Endothelial cell (in vitro differentiated cells): ENCODE data around the gene MYOF. TPM values are rescaled to one million over a fixed set of nuclear protein-coding genes. Genes with fewer than 3 reads are reported as not detected.

Experiments
- DNase-seq: peaks from one replicate; pipeline ENCODE4 v3.0.0; 2021; ENCODE audit warnings: low spot score
- H3K27ac Mint-ChIP-seq: one replicate; pipeline ENCODE4 v1.8.0; 2021; ENCODE audit warnings: mixed read lengths, inconsistent platforms; ENCODE audit not compliant: unreplicated experiment
- H3K27me3 Mint-ChIP-seq: one replicate; pipeline ENCODE4 v1.8.0; 2021; ENCODE audit warnings: mild to moderate bottlenecking, moderate library complexity, mixed read lengths, inconsistent platforms; ENCODE audit not compliant: unreplicated experiment
- H3K36me3 Mint-ChIP-seq: one replicate; pipeline ENCODE4 v1.8.0; 2021; ENCODE audit warnings: mild to moderate bottlenecking, low read depth, mixed read lengths, inconsistent platforms; ENCODE audit not compliant: unreplicated experiment
- H3K4me1 Mint-ChIP-seq: one replicate; pipeline ENCODE4 v1.8.0; 2021; ENCODE audit warnings: mild to moderate bottlenecking, mixed read lengths, inconsistent platforms; ENCODE audit not compliant: unreplicated experiment
- H3K4me3 Mint-ChIP-seq: one replicate; pipeline ENCODE4 v1.8.0; 2021; ENCODE audit warnings: mild to moderate bottlenecking, mixed read lengths, inconsistent platforms; ENCODE audit not compliant: unreplicated experiment
- H3K9me3 Mint-ChIP-seq: one replicate; pipeline ENCODE4 v1.8.0; 2021; ENCODE audit warnings: mixed read lengths, inconsistent platforms; ENCODE audit not compliant: unreplicated experiment
- CTCF ChIP-seq: fragments of 200-600 bp; sonication (generic); IDR thresholded peaks from one replicate; pipeline ENCODE4 v1.5.0; 2021; ENCODE audit warnings: antibody characterized with exemption; ENCODE audit not compliant: unreplicated experiment
- total RNA-seq: library from RNA; stranded (reverse); fragmentation: NEBNext Ultra II Directional; extraction: Animal tissue kit (Norgen Biotek cat#: 25700); gene quantifications from one replicate; pipeline ENCODE4 v1.2.1, GENCODE V29; 2021; ENCODE audit not compliant: unreplicated experiment

The MYOF gene
- total RNA-seq, 1 donor from 2014 or later, result 12.4 TPM

- H3K4me1 Mint-ChIP-seq, result peaks cover 4% of the 10 kb centered on the region
- no peak for TF ChIP-seq CTCF
- no peak for DNase-seq
- no peak overlapping the region for H3K27ac Mint-ChIP-seq
- no peaks in the 10 kb centered on the region for H3K9me3 Mint-ChIP-seq
- H3K27me3 Mint-ChIP-seq, result no peaks in the 10 kb centered on the region
- H3K36me3 Mint-ChIP-seq, result peaks cover 3% of the 10 kb centered on the region
- no peak overlapping the region for H3K4me3 Mint-ChIP-seq
Measured at GRCh38 chr10:93266858-93267257, 215.3 kb downstream of the MYOF start.

GRCh38 chr10:93261961-93262610 is 220.0 kb downstream of the MYOF start:
- Mint-ChIP-seq H3K27me3 (no peaks in the 10 kb centered on the region), H3K9me3 (no peaks in the 10 kb centered on the region), H3K4me1 (no peaks in the 10 kb centered on the region), H3K4me3 (no peak overlapping the region), H3K36me3 (no peaks in the 10 kb centered on the region), H3K27ac (no peak overlapping the region)
- TF ChIP-seq CTCF, result no peak
- no peak for DNase-seq

- DNase-seq, result no peak
- H3K9me3 Mint-ChIP-seq, result no peaks in the 10 kb centered on the region
- no peaks in the 10 kb centered on the region for H3K27me3 Mint-ChIP-seq
- H3K4me3 Mint-ChIP-seq, result no peak overlapping the region
- no peak for TF ChIP-seq CTCF
- H3K36me3 Mint-ChIP-seq, result no peaks in the 10 kb centered on the region
- H3K27ac Mint-ChIP-seq, result no peak overlapping the region
- no peaks in the 10 kb centered on the region for H3K4me1 Mint-ChIP-seq
Measured at GRCh38 chr10:93261089-93261488, 221.0 kb downstream of the MYOF start.

- no peaks in the 10 kb centered on the region for H3K36me3 Mint-ChIP-seq
- no peak for TF ChIP-seq CTCF
- DNase-seq, result no peak
- no peaks in the 10 kb centered on the region for H3K27me3 Mint-ChIP-seq
- no peak overlapping the region for H3K4me3 Mint-ChIP-seq
- H3K4me1 Mint-ChIP-seq, result no peaks in the 10 kb centered on the region
- H3K27ac Mint-ChIP-seq, result no peak overlapping the region
- H3K9me3 Mint-ChIP-seq, result no peaks in the 10 kb centered on the region
Measured at GRCh38 chr10:93259126-93259525, 223.0 kb downstream of the MYOF start.

Other genes with a start within 250 kb of the MYOF start
- gene CEP55, start 14.3 kb upstream of the MYOF start, total RNA-seq, result 3.5 TPM
- gene FFAR4, start 84.3 kb upstream of the MYOF start, total RNA-seq, result not detected
- not detected for gene RBP4, start 118.9 kb upstream of the MYOF start, total RNA-seq
- gene PDE6C, start 130.2 kb upstream of the MYOF start, total RNA-seq, result not detected
- 14.6 TPM for gene FRA10AC1, start 220.3 kb upstream of the MYOF start, total RNA-seq